Keratinocyte (primary cell): Measurements from ENCODE around the gene CLDN14. TPM values are rescaled to one million over a fixed set of nuclear protein-coding genes. Genes with fewer than 3 reads are reported as not detected.

Source experiments
- DNase-seq: peaks from one replicate; pipeline ENCODE4 v3.0.0-alpha.2; 2011; ENCODE audit warnings: low read depth, missing footprints, low spot score
- FAIRE-seq: peaks from 2 replicates; lab custom pipeline; 2011; peaks lifted over from hg19 to GRCh38; lab: Jason Lieb, UNC
- H2AFZ ChIP-seq: 2 replicates; pipeline ENCODE4 v1.6.0; 2012; ENCODE audit warnings: low read length, control low read depth, inconsistent platforms; ENCODE audit not compliant: control insufficient read depth
- H3K27ac ChIP-seq: 2 replicates; pipeline ENCODE4 v1.5.1; 2011; ENCODE audit warnings: low read length; ENCODE audit not compliant: control insufficient read depth, insufficient read depth
- H3K27me3 ChIP-seq: 3 replicates; pipeline ENCODE4 v1.6.0; 2011; ENCODE audit warnings: low read length; ENCODE audit not compliant: control insufficient read depth, insufficient read depth; ENCODE audit errors: extremely low read depth
- H3K36me3 ChIP-seq, 2 experiments: 2 replicates in 1 of 2; 3 replicates in 1 of 2; pipeline ENCODE4 v1.5.1; 2011; ENCODE audit warnings: low read length in 2 of 2, mild to moderate bottlenecking in 1 of 2; ENCODE audit not compliant: control insufficient read depth in 2 of 2, insufficient read depth in 2 of 2; ENCODE audit errors: extremely low read depth in 1 of 2
- H3K4me1 ChIP-seq: 3 replicates; pipeline ENCODE4 v1.5.1; 2011; ENCODE audit warnings: low read length; ENCODE audit not compliant: control insufficient read depth, insufficient read depth; ENCODE audit errors: extremely low read depth
- H3K4me2 ChIP-seq: 3 replicates; pipeline ENCODE4 v1.6.0; 2011; ENCODE audit warnings: low read depth, low read length; ENCODE audit not compliant: control insufficient read depth, insufficient read depth; ENCODE audit errors: extremely low read depth
- H3K4me3 ChIP-seq, 3 experiments: fragments of 200-600 bp in 1 of 3; sonication (generic) in 1 of 3; 2 replicates in 2 of 3; 3 replicates in 1 of 3; pipeline ENCODE4 v1.5.1; 2011 to 2016; ENCODE audit warnings: low read length in 3 of 3, mild to moderate bottlenecking in 3 of 3, control low read depth in 2 of 3, inconsistent platforms in 1 of 3, low read depth in 1 of 3, mixed read lengths in 1 of 3, mixed run types in 1 of 3, moderate library complexity in 1 of 3; ENCODE audit not compliant: control insufficient read depth in 2 of 3, insufficient read depth in 2 of 3; ENCODE audit errors: extremely low read depth in 1 of 3
- H3K79me2 ChIP-seq: 2 replicates; pipeline ENCODE4 v1.6.0; 2012; ENCODE audit warnings: low read length; ENCODE audit not compliant: control insufficient read depth, insufficient read depth
- H3K9ac ChIP-seq: 3 replicates; pipeline ENCODE4 v1.6.0; 2011; ENCODE audit warnings: low read length; ENCODE audit not compliant: control insufficient read depth, insufficient read depth; ENCODE audit errors: extremely low read depth
- H3K9me1 ChIP-seq: 3 replicates; pipeline ENCODE4 v1.6.0; 2011; ENCODE audit warnings: low read length; ENCODE audit not compliant: control insufficient read depth, insufficient read depth; ENCODE audit errors: extremely low read depth
- H3K9me3 ChIP-seq: 2 replicates; pipeline ENCODE4 v1.5.1; 2012; ENCODE audit warnings: low read depth, low read length; ENCODE audit not compliant: control insufficient read depth
- H4K20me1 ChIP-seq: 3 replicates; pipeline ENCODE4 v1.6.0; 2011; ENCODE audit warnings: low read length; ENCODE audit not compliant: control insufficient read depth, insufficient read depth; ENCODE audit errors: extremely low read depth
- EZH2 ChIP-seq: IDR thresholded peaks from one replicate; pipeline ENCODE4 v1.6.1; 2012; ENCODE audit warnings: inconsistent platforms, mild to moderate bottlenecking, low read length, moderate library complexity
- dilution Hi-C: fragments of 300-500 bp; cut with MboI; formaldehyde crosslinking; loops from one replicate; pipeline ENCODE4 v1.7.0; 2020; ENCODE audit warnings: low sequenced_read_pairs; ENCODE audit not compliant: extremely low pct_ligation_motif_present
- polyA plus RNA-seq, 5 experiments: library from polyadenylated mRNA; depleted of rRNA in 3 of 5; stranded (reverse) in 3 of 5; stranded (forward) in 1 of 5; unstranded in 1 of 5; fragments of >200 nt; gene quantifications; 1 replicate in 1 of 5; 2 replicates in 3 of 5; 3 replicates in 1 of 5; pipeline versions ENCODE4 v1.2.1 to v1.2.3, GENCODE V29; 2011 to 2012; ENCODE audit warnings: missing spikeins in 2 of 5, low read depth in 1 of 5, low replicate concordance in 1 of 5
- TF ChIP-seq, protein P1 (sequence below), 3 experiments: IDR thresholded peaks in 1 of 3; conservative IDR thresholded peaks in 1 of 3; optimal IDR thresholded peaks in 1 of 3; 2 replicates in 2 of 3; 3 replicates in 1 of 3; pipeline versions ENCODE3 to v1.5.1; 2011; ENCODE audit warnings: low read length in 3 of 3, mild to moderate bottlenecking in 3 of 3, moderate library complexity in 2 of 3, control low read depth in 1 of 3, inconsistent platforms in 1 of 3; ENCODE audit not compliant: insufficient read depth in 2 of 3; ENCODE audit errors: extremely low read depth in 1 of 3

CLDN14 gene
- polyA plus RNA-seq, 1 donor (not counting 4 experiments of a cell fraction or from before 2014, with no cell fraction given) = not detected

GRCh38 chr21:36473203-36473602, 6.7 kb downstream of the CLDN14 start:
- FAIRE-seq = no peak
- no peaks in the 10 kb centered on the region for H3K27me3 ChIP-seq
- TF ChIP-seq, protein P1, sequence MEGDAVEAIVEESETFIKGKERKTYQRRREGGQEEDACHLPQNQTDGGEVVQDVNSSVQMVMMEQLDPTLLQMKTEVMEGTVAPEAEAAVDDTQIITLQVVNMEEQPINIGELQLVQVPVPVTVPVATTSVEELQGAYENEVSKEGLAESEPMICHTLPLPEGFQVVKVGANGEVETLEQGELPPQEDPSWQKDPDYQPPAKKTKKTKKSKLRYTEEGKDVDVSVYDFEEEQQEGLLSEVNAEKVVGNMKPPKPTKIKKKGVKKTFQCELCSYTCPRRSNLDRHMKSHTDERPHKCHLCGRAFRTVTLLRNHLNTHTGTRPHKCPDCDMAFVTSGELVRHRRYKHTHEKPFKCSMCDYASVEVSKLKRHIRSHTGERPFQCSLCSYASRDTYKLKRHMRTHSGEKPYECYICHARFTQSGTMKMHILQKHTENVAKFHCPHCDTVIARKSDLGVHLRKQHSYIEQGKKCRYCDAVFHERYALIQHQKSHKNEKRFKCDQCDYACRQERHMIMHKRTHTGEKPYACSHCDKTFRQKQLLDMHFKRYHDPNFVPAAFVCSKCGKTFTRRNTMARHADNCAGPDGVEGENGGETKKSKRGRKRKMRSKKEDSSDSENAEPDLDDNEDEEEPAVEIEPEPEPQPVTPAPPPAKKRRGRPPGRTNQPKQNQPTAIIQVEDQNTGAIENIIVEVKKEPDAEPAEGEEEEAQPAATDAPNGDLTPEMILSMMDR (optimal IDR thresholded peaks at IDR 0.05 in 1 of 3, IDR thresholded peaks at IDR 0.05 in 1 of 3, conservative IDR thresholded peaks at IDR 0.05 in 1 of 3; ENCODE audit: extremely low read depth in 1 of 3, insufficient read depth in 2 of 3, low read length in 3 of 3) = no peak
- no peak for TF ChIP-seq EZH2
- no peak for DNase-seq
- no peak overlapping the region for H3K9ac ChIP-seq
- no peaks in the 10 kb centered on the region for H3K36me3 ChIP-seq
- no peaks in the 10 kb centered on the region for H3K79me2 ChIP-seq
- H3K9me1 ChIP-seq = no peaks in the 10 kb centered on the region
- no peak overlapping the region for H3K27ac ChIP-seq
- no peaks in the 10 kb centered on the region for H3K9me3 ChIP-seq
- H3K4me3 ChIP-seq = no peak overlapping the region
- peaks cover 7% of the 10 kb centered on the region for H3K4me1 ChIP-seq
- no peak overlapping the region for H2AFZ ChIP-seq
- H4K20me1 ChIP-seq = no peaks in the 10 kb centered on the region
- dilution Hi-C loops = no loop called here
- H3K4me2 ChIP-seq = no peak overlapping the region

GRCh38 chr21:36472377-36472776, 7.5 kb downstream of the CLDN14 start:
- no peak for TF ChIP-seq EZH2
- TF ChIP-seq, protein P1 (optimal IDR thresholded peaks at IDR 0.05 in 1 of 3, IDR thresholded peaks at IDR 0.05 in 1 of 3, conservative IDR thresholded peaks at IDR 0.05 in 1 of 3; ENCODE audit: extremely low read depth in 1 of 3, insufficient read depth in 2 of 3, low read length in 3 of 3) = no peak
- no peak overlapping the region for H3K4me2 ChIP-seq
- H3K9me3 ChIP-seq = no peaks in the 10 kb centered on the region

More at GRCh38 chr21:36472377-36472776, 7.5 kb downstream of the CLDN14 start:
- Histone ChIP-seq H3K4me1 (peaks cover 7% of the 10 kb centered on the region), H3K36me3 (no peaks in the 10 kb centered on the region), H3K79me2 (no peaks in the 10 kb centered on the region), H3K27me3 (no peaks in the 10 kb centered on the region), H3K27ac (no peak overlapping the region), H3K4me3 (no peak overlapping the region), H3K9me1 (no peaks in the 10 kb centered on the region), H4K20me1 (no peaks in the 10 kb centered on the region), H3K9ac (no peak overlapping the region), H2AFZ (no peak overlapping the region)
- dilution Hi-C loops = no loop called here
- no peak for FAIRE-seq
- DNase-seq = no peak
